HUES48 (cell line): ENCODE measurements around the gene SLC22A1.
A peak's percentile ranks its signal among the peaks of the same experiment; 100 is the strongest.
"Not testable (repeated sequence)": the region's sequence is repeated elsewhere in the genome, so short reads cannot be mapped to it uniquely, and the experiment has no call there.

ENCODE experiments used
- H3K27ac ChIP-seq: one replicate; pipeline ENCODE4 v1.7.0; 2013; ENCODE audit warnings: low read depth, low read length, inconsistent platforms
- H3K27me3 ChIP-seq: 2 replicates; pipeline ENCODE4 v1.6.1; 2013; ENCODE audit warnings: mild to moderate bottlenecking, low read length; ENCODE audit not compliant: control insufficient read depth, insufficient read depth
- H3K36me3 ChIP-seq: 2 replicates; pipeline ENCODE4 v1.6.1; 2013; ENCODE audit warnings: low read length; ENCODE audit not compliant: control insufficient read depth, insufficient read depth
- H3K4me1 ChIP-seq: 2 replicates; pipeline ENCODE4 v1.6.1; 2013; ENCODE audit warnings: mild to moderate bottlenecking, low read length; ENCODE audit not compliant: control insufficient read depth, insufficient read depth
- H3K4me3 ChIP-seq: 2 replicates; pipeline ENCODE4 v1.5.1; 2013; ENCODE audit warnings: mild to moderate bottlenecking, low read depth, low read length
- H3K9ac ChIP-seq: 2 replicates; pipeline ENCODE4 v1.6.1; 2013; ENCODE audit warnings: mild to moderate bottlenecking, low read depth, low read length, moderate library complexity
- H3K9me3 ChIP-seq: 2 replicates; pipeline ENCODE4 v1.6.1; 2013; ENCODE audit warnings: low read length; ENCODE audit not compliant: control insufficient read depth, insufficient read depth

The SLC22A1 gene

GRCh38 chr6:160132776-160133338 is 11.2 kb downstream of the SLC22A1 start:
- H3K9ac ChIP-seq, result no peak overlapping the region
- H3K27ac ChIP-seq, result peak overlapping the region; percentile 71
- peaks cover 7% of the 10 kb centered on the region; the same call in 1 of the 2 replicates for H3K27me3 ChIP-seq
- H3K4me3 ChIP-seq, result no peak overlapping the region
- no peaks in the 10 kb centered on the region for H3K9me3 ChIP-seq
- no peaks in the 10 kb centered on the region for H3K36me3 ChIP-seq
- H3K4me1 ChIP-seq, result peaks cover 18% of the 10 kb centered on the region

GRCh38 chr6:160133441-160134336 is 12.1 kb downstream of the SLC22A1 start:
- H3K4me1 ChIP-seq, result peaks cover 22% of the 10 kb centered on the region

GRCh38 chr6:160134337-160134751 is 12.7 kb downstream of the SLC22A1 start:
- not testable (repeated sequence) for H3K36me3 ChIP-seq, H3K27ac ChIP-seq, H3K4me3 ChIP-seq, H3K9me3 ChIP-seq, H3K9ac ChIP-seq, H3K27me3 ChIP-seq
- peaks cover 22% of the 10 kb centered on the region for H3K4me1 ChIP-seq

More at GRCh38 chr6:160133441-160134336, 12.1 kb downstream of the SLC22A1 start:
- Histone ChIP-seq H3K9me3 (no peaks in the 10 kb centered on the region), H3K4me3 (no peak overlapping the region), H3K27me3 (peaks cover 7% of the 10 kb centered on the region; the same call in 1 of the 2 replicates), H3K27ac (peak overlapping the region; percentile 71), H3K36me3 (no peaks in the 10 kb centered on the region), H3K9ac (no peak overlapping the region)

- Histone ChIP-seq H3K9me3 (no peaks in the 10 kb centered on the region), H3K4me3 (no peak overlapping the region), H3K36me3 (no peaks in the 10 kb centered on the region), H3K9ac (no peak overlapping the region), H3K27me3 (peaks cover 7% of the 10 kb centered on the region; the same call in 1 of the 2 replicates), H3K27ac (no peak overlapping the region), H3K4me1 (peaks cover 22% of the 10 kb centered on the region)
These were observed 13.3 kb downstream of the SLC22A1 start for GRCh38 chr6:160134779-160135547.

GRCh38 chr6:160135907-160136655 is 14.5 kb downstream of the SLC22A1 start:
- H3K36me3 ChIP-seq, result no peaks in the 10 kb centered on the region
- H3K9me3 ChIP-seq, result no peaks in the 10 kb centered on the region
- peaks cover 22% of the 10 kb centered on the region for H3K4me1 ChIP-seq
- H3K27me3 ChIP-seq, result 0 out of 2 replicates have a peak, but pooled peaks cover 7% of the 10 kb centered on the region
- H3K27ac ChIP-seq, result no peak overlapping the region
- H3K9ac ChIP-seq, result no peak overlapping the region
- no peak overlapping the region for H3K4me3 ChIP-seq

- Histone ChIP-seq H3K36me3 (no peaks in the 10 kb centered on the region), H3K9me3 (no peaks in the 10 kb centered on the region), H3K9ac (no peak overlapping the region), H3K27me3 (0 out of 2 replicates have a peak, but pooled peaks cover 7% of the 10 kb centered on the region), H3K4me3 (no peak overlapping the region), H3K4me1 (peaks cover 15% of the 10 kb centered on the region), H3K27ac (no peak overlapping the region)
These were observed 15.7 kb downstream of the SLC22A1 start for GRCh38 chr6:160137130-160137988.

- peaks cover 7% of the 10 kb centered on the region for H3K4me1 ChIP-seq
- 0 out of 2 replicates have a peak, but pooled peaks cover 3% of the 10 kb centered on the region for H3K27me3 ChIP-seq
- no peak overlapping the region for H3K9ac ChIP-seq
- no peak overlapping the region for H3K4me3 ChIP-seq
- H3K9me3 ChIP-seq, result no peaks in the 10 kb centered on the region
- H3K36me3 ChIP-seq, result no peaks in the 10 kb centered on the region
- H3K27ac ChIP-seq, result no peak overlapping the region
These were observed 16.6 kb downstream of the SLC22A1 start for GRCh38 chr6:160137989-160138835.

- Histone ChIP-seq H3K4me3 (no peak overlapping the region), H3K9me3 (no peaks in the 10 kb centered on the region), H3K27ac (no peak overlapping the region), H3K27me3 (no peaks in the 10 kb centered on the region), H3K36me3 (no peaks in the 10 kb centered on the region), H3K4me1 (peaks cover 4% of the 10 kb centered on the region), H3K9ac (no peak overlapping the region)
These were observed 17.3 kb downstream of the SLC22A1 start for GRCh38 chr6:160138839-160139419.

GRCh38 chr6:160139420-160139851 is 17.8 kb downstream of the SLC22A1 start:
- H3K27ac ChIP-seq, result no peak overlapping the region
- H3K9me3 ChIP-seq, result no peaks in the 10 kb centered on the region
- H3K4me1 ChIP-seq, result peaks cover 4% of the 10 kb centered on the region
- no peaks in the 10 kb centered on the region for H3K27me3 ChIP-seq
- no peak overlapping the region for H3K9ac ChIP-seq
- H3K36me3 ChIP-seq, result no peaks in the 10 kb centered on the region
- no peak overlapping the region for H3K4me3 ChIP-seq
